ENCODE data around the gene PGAP6. TPM values are rescaled to one million over a fixed set of nuclear protein-coding genes. Genes with fewer than 3 reads are reported as not detected.

PGAP6 gene
- total RNA-seq, 3 donors from 2014 or later, result 24.5 to 49.5 (median 36.7) TPM

GRCh38 chr16:404971-405486 lies 23.3 kb upstream of the PGAP6 start:
- H3K27me3 ChIP-seq, result no peaks in the 10 kb centered on the region
- no peak overlapping the region for H3K27ac ChIP-seq
- TF ChIP-seq CTCF (IDR thresholded peaks at IDR 0.05) (no peak), POLR2A (IDR thresholded peaks at IDR 0.05) (no peak), POLR2AphosphoS5 (IDR thresholded peaks at IDR 0.05) (no peak)
- no peaks in the 10 kb centered on the region for H3K9me3 ChIP-seq
- H3K4me1 ChIP-seq, result no peaks in the 10 kb centered on the region
- no peak for DNase-seq (ENCODE audit: low spot score in 2 of 2)
- intact Hi-C loops (cut with DNase I; ENCODE audit: low total_unique reads), result no loop called here
- no peaks in the 10 kb centered on the region for H3K36me3 ChIP-seq
- no peak overlapping the region for H3K4me3 ChIP-seq

- DNase-seq (ENCODE audit: low spot score in 2 of 2), result peak; percentile 95 to 99
- Histone ChIP-seq H3K4me1 (no peaks in the 10 kb centered on the region), H3K4me3 (peak within 1 kb of the TSS; percentile 59 to 96 (median 60)), H3K27me3 (no peaks in the 10 kb centered on the region), H3K27ac (peak within 1 kb of the TSS; percentile 77 to 93), H3K9me3 (no peaks in the 10 kb centered on the region), H3K36me3 (no peaks in the 10 kb centered on the region)
- peak in 2 of 3 donors; percentile 28 to 43 for TF ChIP-seq CTCF (IDR thresholded peaks at IDR 0.05)
- peak; percentile 62 for TF ChIP-seq POLR2A (IDR thresholded peaks at IDR 0.05)
- TF ChIP-seq POLR2AphosphoS5 (IDR thresholded peaks at IDR 0.05), result peak; percentile 40 to 90 (median 59)
- intact Hi-C loops (cut with DNase I; ENCODE audit: low total_unique reads), result no loop called here
Measured at GRCh38 chr16:401468-402348, 19.9 kb upstream of the PGAP6 start, which contains the start of gene DECR2. Gene DECR2 (plus strand): TSS chr16:401885. CDS start chr16:401964, 79 bp downstream.

GRCh38 chr16:400061-400591 lies 18.3 kb upstream of the PGAP6 start:
- Histone ChIP-seq H3K9me3 (no peaks in the 10 kb centered on the region), H3K36me3 (no peaks in the 10 kb centered on the region), H3K27me3 (no peaks in the 10 kb centered on the region), H3K27ac (peak overlapping the region in 1 of 2 donors; percentile 93), H3K4me1 (no peaks in the 10 kb centered on the region), H3K4me3 (peak overlapping the region in 1 of 3 donors; percentile 59)
- no peak for DNase-seq (ENCODE audit: low spot score in 2 of 2)
- intact Hi-C loops (cut with DNase I; ENCODE audit: low total_unique reads), result no loop called here
- TF ChIP-seq CTCF (IDR thresholded peaks at IDR 0.05) (no peak), POLR2A (IDR thresholded peaks at IDR 0.05) (no peak), POLR2AphosphoS5 (IDR thresholded peaks at IDR 0.05) (no peak)

GRCh38 chr16:399340-400019 lies 17.7 kb upstream of the PGAP6 start:
- H3K4me1 ChIP-seq, result no peaks in the 10 kb centered on the region
- no peaks in the 10 kb centered on the region for H3K9me3 ChIP-seq
- no peak for DNase-seq (ENCODE audit: low spot score in 2 of 2)
- intact Hi-C loops (cut with DNase I; ENCODE audit: low total_unique reads), result no loop called here
- no peaks in the 10 kb centered on the region for H3K36me3 ChIP-seq
- H3K27me3 ChIP-seq, result no peaks in the 10 kb centered on the region
- TF ChIP-seq POLR2A (IDR thresholded peaks at IDR 0.05) (no peak), POLR2AphosphoS5 (IDR thresholded peaks at IDR 0.05) (no peak), CTCF (IDR thresholded peaks at IDR 0.05) (no peak)
- H3K27ac ChIP-seq, result no peak overlapping the region
- H3K4me3 ChIP-seq, result no peak overlapping the region

Measured in breast epithelium (tissue), 4 donors.